WTC11 (cell line): Measurements from ENCODE around the gene CCL7.

Source experiments
- CREM ChIP-seq: sonication (generic); formaldehyde crosslinking; IDR thresholded peaks from 2 replicates; pipeline ENCODE4 v1.8.1; 2022; ENCODE audit warnings: mild to moderate bottlenecking, missing genetic modification reagents, moderate library complexity
- CTCF ChIP-seq: fragments of 200-600 bp; IDR thresholded peaks from 2 replicates; pipeline ENCODE4 v1.8.0; 2022; ENCODE audit warnings: antibody characterized with exemption
- FOXJ3 ChIP-seq: sonication (generic); formaldehyde crosslinking; IDR thresholded peaks from 2 replicates; pipeline ENCODE4 v1.9.0; 2021; ENCODE audit warnings: missing genetic modification reagents, mild to moderate bottlenecking, borderline replicate concordance
- MYBL2 ChIP-seq: sonication (generic); formaldehyde crosslinking; IDR thresholded peaks from 2 replicates; pipeline ENCODE4 v1.8.1; 2023; ENCODE audit warnings: mild to moderate bottlenecking, moderate library complexity, missing genetic modification reagents
- NFE2L1 ChIP-seq: sonication (generic); formaldehyde crosslinking; IDR thresholded peaks from 2 replicates; pipeline ENCODE4 v1.8.1; 2023; ENCODE audit warnings: missing genetic modification reagents
- SP1 ChIP-seq: sonication (generic); formaldehyde crosslinking; conservative IDR thresholded peaks from 2 replicates; pipeline ENCODE4 v1.8.1; 2022; ENCODE audit warnings: missing genetic modification reagents
- TP53 ChIP-seq: sonication (generic); formaldehyde crosslinking; IDR thresholded peaks from 2 replicates; pipeline ENCODE4 v1.8.1; 2023; ENCODE audit warnings: mild to moderate bottlenecking, missing genetic modification reagents
- ZBTB43 ChIP-seq: sonication (generic); formaldehyde crosslinking; IDR thresholded peaks from 2 replicates; pipeline ENCODE4 v1.8.1; 2023; ENCODE audit warnings: mild to moderate bottlenecking, missing genetic modification reagents
- ZNF263 ChIP-seq: sonication (generic); formaldehyde crosslinking; IDR thresholded peaks from 2 replicates; pipeline ENCODE4 v1.8.1; 2022; ENCODE audit warnings: low read depth, mild to moderate bottlenecking, moderate library complexity, missing genetic modification reagents
- ZNF423 ChIP-seq: fragments of 250-450 bp; sonication (Bioruptor Pico); IDR thresholded peaks from 2 replicates; pipeline ENCODE4 v2.1.2; 2022; ENCODE audit warnings: mild to moderate bottlenecking, moderate library complexity
- TF ChIP-seq, protein P1 (sequence below): sonication (generic); formaldehyde crosslinking; conservative IDR thresholded peaks from 2 replicates; pipeline ENCODE4 v1.8.1; 2022; ENCODE audit warnings: mild to moderate bottlenecking, missing genetic modification reagents
- TF ChIP-seq, protein P2 (sequence below): sonication (generic); formaldehyde crosslinking; IDR thresholded peaks from 2 replicates; pipeline ENCODE4 v1.8.1; 2023; ENCODE audit warnings: mild to moderate bottlenecking, missing genetic modification reagents, moderate library complexity

DNA sequence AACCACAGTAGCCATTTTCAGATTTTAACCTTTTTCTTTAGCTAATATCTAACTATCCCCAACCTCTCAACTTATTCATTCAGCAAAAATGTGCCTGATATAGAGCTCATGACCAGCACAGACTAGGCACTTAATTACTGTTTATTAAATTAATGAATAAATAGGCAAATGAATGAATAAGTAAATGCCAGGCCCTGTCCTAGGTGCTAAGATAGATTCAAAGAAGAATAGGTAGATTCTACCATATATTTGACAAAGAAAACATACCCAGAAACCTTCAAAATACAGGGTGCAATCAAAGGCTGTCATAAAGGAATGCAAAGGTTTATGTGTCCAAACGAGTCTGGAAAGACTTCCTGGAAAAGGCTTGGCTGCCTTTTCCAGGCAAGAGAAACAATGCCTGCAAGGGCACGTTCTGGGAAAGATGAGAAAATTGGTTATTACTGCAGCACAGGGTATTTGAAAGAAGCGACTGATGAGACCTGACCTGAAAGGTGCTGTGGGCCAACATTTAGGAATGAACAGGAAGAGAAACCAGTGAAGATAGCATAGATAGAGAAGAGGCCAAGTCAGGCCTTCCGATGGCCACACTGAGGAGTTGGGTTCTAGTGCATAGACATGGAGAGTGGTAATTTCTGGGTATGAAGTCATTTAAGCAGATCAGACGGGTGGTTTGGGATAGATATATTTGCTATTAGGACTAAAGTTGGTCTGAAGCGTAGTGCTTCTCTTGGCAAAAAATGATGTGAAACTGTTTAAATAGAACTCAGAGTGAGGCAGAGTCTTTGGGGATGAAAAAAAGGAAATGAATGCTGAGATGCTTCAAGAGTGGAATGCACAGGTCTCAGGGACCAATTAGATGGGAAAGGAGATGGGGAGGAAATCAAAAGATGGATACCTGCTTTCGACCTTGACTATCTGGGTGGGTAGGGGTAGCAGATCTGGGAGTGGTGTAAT, 26.4 kb upstream of the CCL7 start:
- no peak for TF ChIP-seq CTCF
- TF ChIP-seq, protein P1, sequence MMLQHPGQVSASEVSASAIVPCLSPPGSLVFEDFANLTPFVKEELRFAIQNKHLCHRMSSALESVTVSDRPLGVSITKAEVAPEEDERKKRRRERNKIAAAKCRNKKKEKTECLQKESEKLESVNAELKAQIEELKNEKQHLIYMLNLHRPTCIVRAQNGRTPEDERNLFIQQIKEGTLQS, result no peak
- TF ChIP-seq ZNF263, result no peak
- TF ChIP-seq ZBTB43 (CRISPR knock-in tag), result no peak
- TF ChIP-seq ZNF423, result no peak
- TF ChIP-seq CREM (CRISPR knock-in tag), result no peak
- TF ChIP-seq TP53, result no peak
- no peak for TF ChIP-seq SP1 (CRISPR knock-in tag)
- TF ChIP-seq, protein P2, sequence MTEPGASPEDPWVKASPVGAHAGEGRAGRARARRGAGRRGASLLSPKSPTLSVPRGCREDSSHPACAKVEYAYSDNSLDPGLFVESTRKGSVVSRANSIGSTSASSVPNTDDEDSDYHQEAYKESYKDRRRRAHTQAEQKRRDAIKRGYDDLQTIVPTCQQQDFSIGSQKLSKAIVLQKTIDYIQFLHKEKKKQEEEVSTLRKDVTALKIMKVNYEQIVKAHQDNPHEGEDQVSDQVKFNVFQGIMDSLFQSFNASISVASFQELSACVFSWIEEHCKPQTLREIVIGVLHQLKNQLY (CRISPR knock-in tag), result no peak
- TF ChIP-seq NFE2L1 (CRISPR knock-in tag), result no peak
- no peak for TF ChIP-seq MYBL2 (CRISPR knock-in tag)
- TF ChIP-seq FOXJ3 (CRISPR knock-in tag), result no peak
